Mesendoderm (in vitro differentiated cells): ENCODE results near the gene AP3B2.

Experiments used
- DNase-seq: peaks from one replicate; pipeline ENCODE4 v3.0.0; 2013
- H2AK5ac ChIP-seq: 2 replicates; pipeline ENCODE4 v1.6.1; 2013; ENCODE audit warnings: low read length, inconsistent platforms
- H2BK120ac ChIP-seq: 2 replicates; pipeline ENCODE4 v1.6.1; 2013; ENCODE audit warnings: low read depth, mild to moderate bottlenecking, low read length, moderate library complexity, mixed read lengths
- H2BK15ac ChIP-seq: replicated peaks from 2 replicates; pipeline ENCODE4 v1.6.1; 2013; ENCODE audit warnings: low read depth, mild to moderate bottlenecking, moderate library complexity
- H2BK5ac ChIP-seq: 2 replicates; pipeline ENCODE4 v1.6.1; 2013; ENCODE audit warnings: low read length, inconsistent platforms
- H3K18ac ChIP-seq: 2 replicates; pipeline ENCODE4 v1.6.1; 2013; ENCODE audit warnings: mild to moderate bottlenecking, low read length, mixed read lengths
- H3K23ac ChIP-seq: one replicate; pipeline ENCODE4 v1.6.1; 2013; ENCODE audit warnings: low read length
- H3K27ac ChIP-seq: 2 replicates; pipeline ENCODE4 v1.5.1; 2013; ENCODE audit warnings: low read depth, mild to moderate bottlenecking, inconsistent platforms, low read length, moderate library complexity
- H3K27me3 ChIP-seq: 2 replicates; pipeline ENCODE4 v1.6.1; 2013; ENCODE audit warnings: low read length, control low read depth, mild to moderate bottlenecking, inconsistent platforms; ENCODE audit not compliant: insufficient read depth, poor library complexity
- H3K36me3 ChIP-seq: 2 replicates; pipeline ENCODE4 v1.6.1; 2013; ENCODE audit warnings: low read length, inconsistent platforms; ENCODE audit not compliant: control insufficient read depth, insufficient read depth
- H3K4ac ChIP-seq: one replicate; pipeline ENCODE4 v1.6.1; 2013; ENCODE audit warnings: low read depth, mild to moderate bottlenecking, low read length, moderate library complexity
- H3K4me1 ChIP-seq: 2 replicates; pipeline ENCODE4 v1.6.1; 2013; ENCODE audit warnings: low read depth, low read length, inconsistent platforms; ENCODE audit not compliant: control insufficient read depth
- H3K4me2 ChIP-seq: 2 replicates; pipeline ENCODE4 v1.6.1; 2013; ENCODE audit warnings: low read length
- H3K4me3 ChIP-seq: 2 replicates; pipeline ENCODE4 v1.5.1; 2013; ENCODE audit warnings: mild to moderate bottlenecking, low read length
- H3K56ac ChIP-seq: one replicate; pipeline ENCODE4 v1.6.1; 2013; ENCODE audit warnings: low read length
- H3K79me1 ChIP-seq: 2 replicates; pipeline ENCODE4 v1.6.1; 2013; ENCODE audit warnings: low read length, inconsistent platforms
- H3K79me2 ChIP-seq: 2 replicates; pipeline ENCODE4 v1.6.1; 2013; ENCODE audit warnings: mild to moderate bottlenecking, low read length; ENCODE audit not compliant: control insufficient read depth, insufficient read depth
- H3K9ac ChIP-seq: 2 replicates; pipeline ENCODE4 v1.6.1; 2013; ENCODE audit warnings: low read length, inconsistent platforms
- H4K5ac ChIP-seq: one replicate; pipeline ENCODE4 v1.6.1; 2013; ENCODE audit warnings: low read length
- H4K8ac ChIP-seq: one replicate; pipeline ENCODE4 v1.6.1; 2013; ENCODE audit warnings: low read depth, mild to moderate bottlenecking, control low read depth, low read length, moderate library complexity
- WGBS: extraction: QIAGEN DNeasy Blood & Tissue Kit; methylation state at CpG from one replicate; pipeline ENCODE4 v1.1.7; 2013; ENCODE audit warnings: low lambda C conversion rate, missing lambda C conversion rate; ENCODE audit not compliant: insufficient coverage; ENCODE audit errors: extremely low coverage; 5-methylcytosine and 5-hydroxymethylcytosine counted together

The AP3B2 gene

DNA sequence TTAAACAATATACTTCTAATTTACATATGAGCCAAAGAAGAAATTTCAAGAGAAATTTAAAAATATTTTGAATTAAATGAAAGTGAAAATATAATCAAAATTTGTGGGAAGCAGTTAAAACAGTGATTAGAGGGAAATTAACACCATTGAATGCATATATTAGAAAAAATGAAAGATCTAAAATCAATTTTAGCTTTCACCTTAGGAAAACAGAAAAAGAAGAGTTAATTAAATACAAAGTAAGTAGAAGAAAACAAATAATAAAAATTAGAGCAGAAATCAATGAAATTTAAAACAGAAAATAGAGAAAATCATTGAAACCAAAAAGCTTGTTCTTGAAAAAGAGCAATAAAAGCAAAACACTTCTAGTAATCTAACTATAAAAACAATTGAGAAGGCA is 38.6 kb upstream of the AP3B2 start:
- Histone ChIP-seq H2BK120ac (no peak overlapping the region), H3K23ac (no peak overlapping the region), H3K27me3 (no peaks in the 10 kb centered on the region), H3K79me2 (peaks cover 17% of the 10 kb centered on the region), H3K4ac (no peak overlapping the region), H4K8ac (no peak overlapping the region), H3K4me2 (no peak overlapping the region), H4K5ac (no peak overlapping the region), H3K36me3 (no peaks in the 10 kb centered on the region), H3K4me1 (peaks cover 3% of the 10 kb centered on the region), H3K18ac (no peak overlapping the region), H2BK15ac (no peak overlapping the region), H3K4me3 (no peak overlapping the region), H3K27ac (no peak overlapping the region), H2AK5ac (no peak overlapping the region), H3K9ac (no peak overlapping the region), H2BK5ac (no peak overlapping the region), H3K79me1 (peaks cover 9% of the 10 kb centered on the region), H3K56ac (no peak overlapping the region)
- no peak for DNase-seq

DNA sequence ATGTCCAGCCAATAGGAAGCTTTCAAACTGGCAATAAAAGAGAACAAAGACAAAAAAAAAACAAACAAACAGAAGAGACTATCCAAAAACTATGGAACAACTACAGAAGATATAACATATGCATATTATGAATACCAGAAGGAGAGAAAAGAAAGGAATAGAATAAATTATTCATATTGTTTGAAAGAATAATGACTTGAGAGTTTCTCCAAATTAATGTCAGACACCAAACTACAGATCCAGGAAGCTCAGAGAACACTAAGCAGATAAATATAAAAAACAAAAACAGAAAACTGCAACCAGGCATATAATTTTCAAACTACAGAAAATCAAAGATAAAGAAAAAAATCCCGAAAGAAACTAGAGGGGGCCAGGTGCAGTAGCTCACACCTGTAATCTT is 34.1 kb upstream of the AP3B2 start:
- Histone ChIP-seq H3K56ac (no peak overlapping the region), H3K4me1 (no peaks in the 10 kb centered on the region), H2BK15ac (no peak overlapping the region), H3K27ac (no peak overlapping the region), H3K79me1 (no peaks in the 10 kb centered on the region), H2BK120ac (no peak overlapping the region), H3K4me3 (no peak overlapping the region), H3K9ac (no peak overlapping the region), H2AK5ac (no peak overlapping the region), H3K4me2 (no peak overlapping the region), H2BK5ac (no peak overlapping the region), H3K36me3 (no peaks in the 10 kb centered on the region), H3K18ac (no peak overlapping the region), H3K23ac (no peak overlapping the region), H3K79me2 (no peaks in the 10 kb centered on the region), H4K5ac (no peak overlapping the region), H3K4ac (no peak overlapping the region), H4K8ac (no peak overlapping the region), H3K27me3 (no peaks in the 10 kb centered on the region)
- no peak for DNase-seq
- WGBS, result no CpG with 5 or more reads among the region's 1 CpG

GRCh38 chr15:82742134-82742533 is 32.5 kb upstream of the AP3B2 start:
- H3K79me1 ChIP-seq, result no peaks in the 10 kb centered on the region
- H3K27ac ChIP-seq, result no peak overlapping the region
- no peaks in the 10 kb centered on the region for H3K27me3 ChIP-seq
- no peak overlapping the region for H3K4me3 ChIP-seq
- H3K4me1 ChIP-seq, result no peaks in the 10 kb centered on the region
- H3K18ac ChIP-seq, result peak overlapping the region; percentile 41
- no peak overlapping the region for H2BK120ac ChIP-seq
- H3K9ac ChIP-seq, result no peak overlapping the region
- H2AK5ac ChIP-seq, result no peak overlapping the region
- no peak overlapping the region for H2BK15ac ChIP-seq
- no peak overlapping the region for H3K56ac ChIP-seq
- no peaks in the 10 kb centered on the region for H3K36me3 ChIP-seq
- no peak overlapping the region for H3K4me2 ChIP-seq
- H4K5ac ChIP-seq, result no peak overlapping the region
- no peak for DNase-seq
- H3K4ac ChIP-seq, result no peak overlapping the region
- no peak overlapping the region for H3K23ac ChIP-seq
- whole genome bisulfite sequencing, result no CpG with 5 or more reads among the region's 3 CpGs
- H2BK5ac ChIP-seq, result no peak overlapping the region
- no peaks in the 10 kb centered on the region for H3K79me2 ChIP-seq
- H4K8ac ChIP-seq, result no peak overlapping the region

DNA sequence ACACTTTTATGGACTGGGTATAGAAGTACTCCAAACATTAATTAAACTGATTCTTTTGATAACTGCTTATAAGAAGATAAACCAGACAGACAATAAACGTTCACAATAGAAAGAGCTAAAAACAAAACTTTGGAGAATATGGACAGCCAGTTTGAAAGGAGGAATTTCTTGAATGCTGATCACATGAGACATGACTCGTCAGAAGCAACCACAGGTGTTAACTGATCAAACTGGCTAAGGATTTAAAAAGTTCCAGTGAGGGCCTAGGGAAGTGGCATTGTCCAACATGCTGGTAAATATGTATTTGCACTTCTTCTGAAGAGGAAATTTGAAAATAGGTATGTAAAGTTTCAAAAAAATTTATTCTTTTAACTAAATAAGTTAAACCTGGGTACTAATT is 29.4 kb upstream of the AP3B2 start:
- Histone ChIP-seq H2BK5ac (no peak overlapping the region), H4K5ac (no peak overlapping the region), H3K4me2 (no peak overlapping the region), H3K18ac (no peak overlapping the region), H2AK5ac (no peak overlapping the region), H3K27ac (no peak overlapping the region), H3K23ac (no peak overlapping the region), H3K4ac (no peak overlapping the region), H3K9ac (no peak overlapping the region), H3K4me1 (no peaks in the 10 kb centered on the region), H3K79me2 (no peaks in the 10 kb centered on the region), H2BK15ac (no peak overlapping the region), H3K56ac (no peak overlapping the region), H3K79me1 (no peaks in the 10 kb centered on the region), H2BK120ac (no peak overlapping the region), H3K4me3 (no peak overlapping the region), H3K27me3 (no peaks in the 10 kb centered on the region), H4K8ac (no peak overlapping the region), H3K36me3 (no peaks in the 10 kb centered on the region)
- WGBS, result no CpG with 5 or more reads among the region's 2 CpGs
- DNase-seq, result peak; percentile 58

- Histone ChIP-seq H2BK120ac (no peak overlapping the region), H3K79me1 (no peaks in the 10 kb centered on the region), H3K9ac (no peak overlapping the region), H2BK15ac (no peak overlapping the region), H3K79me2 (no peaks in the 10 kb centered on the region), H3K23ac (no peak overlapping the region), H2AK5ac (no peak overlapping the region), H3K4ac (no peak overlapping the region), H3K56ac (no peak overlapping the region), H4K8ac (no peak overlapping the region), H3K18ac (no peak overlapping the region), H3K27ac (no peak overlapping the region), H3K4me1 (no peaks in the 10 kb centered on the region), H3K27me3 (no peaks in the 10 kb centered on the region), H3K36me3 (no peaks in the 10 kb centered on the region), H3K4me3 (no peak overlapping the region), H3K4me2 (no peak overlapping the region), H2BK5ac (no peak overlapping the region), H4K5ac (no peak overlapping the region)
- DNase-seq, result no peak
- no CpG with 5 or more reads among the region's 2 CpGs for WGBS
Observed at GRCh38 chr15:82737975-82738374, 28.3 kb upstream of the AP3B2 start.

DNA sequence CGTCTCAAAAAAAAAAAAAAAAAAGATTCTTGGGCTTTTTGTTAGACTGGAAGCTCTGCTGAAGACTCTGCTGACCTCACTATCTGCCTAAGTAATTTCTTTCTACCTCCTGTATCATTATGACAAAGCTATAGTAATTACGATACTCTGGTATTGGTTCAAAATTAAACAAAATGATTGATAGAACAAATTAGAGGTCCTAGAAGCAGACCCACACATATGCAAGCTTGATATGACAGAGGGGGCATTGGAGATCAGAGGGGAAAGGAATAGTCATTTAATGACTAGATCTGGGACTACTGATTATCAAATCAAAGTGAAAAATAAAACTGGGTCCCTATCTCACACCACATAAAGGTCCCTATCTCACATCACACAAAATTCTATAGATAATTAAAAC is 21.9 kb upstream of the AP3B2 start:
- WGBS, result no CpG with 5 or more reads among the region's 2 CpGs
- Histone ChIP-seq H3K9ac (no peak overlapping the region), H3K18ac (no peak overlapping the region), H3K36me3 (no peaks in the 10 kb centered on the region), H3K27me3 (no peaks in the 10 kb centered on the region), H3K27ac (no peak overlapping the region), H3K4me1 (no peaks in the 10 kb centered on the region), H4K8ac (no peak overlapping the region), H3K4ac (no peak overlapping the region), H3K79me1 (no peaks in the 10 kb centered on the region), H2BK5ac (no peak overlapping the region), H2AK5ac (no peak overlapping the region), H3K79me2 (no peaks in the 10 kb centered on the region), H2BK15ac (no peak overlapping the region), H3K56ac (no peak overlapping the region), H3K23ac (no peak overlapping the region), H3K4me3 (no peak overlapping the region), H3K4me2 (no peak overlapping the region), H2BK120ac (no peak overlapping the region), H4K5ac (no peak overlapping the region)
- no peak for DNase-seq
